ENCODE measurements around the gene SHISA7. TPM values are rescaled to one million over a fixed set of nuclear protein-coding genes. Genes with fewer than 3 reads are reported as not detected.

The SHISA7 gene
- total RNA-seq: 8.5 TPM

DNA sequence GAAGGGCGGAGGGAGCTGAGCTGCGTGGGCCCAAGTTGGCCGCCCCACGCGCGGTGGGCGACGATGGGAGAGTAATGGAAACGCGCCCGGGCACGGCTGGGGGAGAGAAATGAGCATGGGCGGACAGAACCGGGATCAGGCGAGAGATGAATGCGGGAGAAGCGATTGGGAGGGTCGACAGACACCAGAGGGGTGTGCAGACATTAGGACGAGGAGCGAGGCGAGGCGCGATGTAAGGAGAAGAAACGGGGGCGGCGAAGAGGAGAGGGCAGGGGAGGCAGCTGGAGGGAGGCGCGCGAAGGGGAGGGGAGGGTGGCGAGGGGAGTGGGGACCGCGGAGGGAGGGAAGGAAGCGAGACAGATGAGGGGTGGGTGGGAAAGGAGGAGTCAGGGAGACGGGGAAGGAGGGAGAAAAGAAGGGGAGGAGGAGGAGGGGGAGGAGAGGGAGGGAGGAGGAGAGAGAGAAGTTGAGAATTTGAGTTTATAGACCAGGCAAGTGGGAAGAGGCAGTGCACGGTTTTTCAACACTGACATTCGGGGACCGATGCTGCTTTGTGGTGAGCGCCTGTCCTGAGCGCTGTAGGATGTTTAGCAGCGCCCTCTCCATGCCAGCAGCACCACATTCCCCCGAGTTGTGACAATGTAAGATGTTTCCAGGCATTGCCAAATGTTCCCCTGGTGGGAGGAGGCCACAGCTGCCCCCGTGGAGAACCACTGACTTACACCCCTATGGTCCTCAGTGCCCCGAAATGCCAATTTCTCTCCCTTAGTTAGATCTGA lies at the start of gene SHISA7:
Gene SHISA7 (minus strand): TSS at position 256 of the 779 bp plus-strand sequence. CDS start 437 bp downstream, outside the sequence.

DNA sequence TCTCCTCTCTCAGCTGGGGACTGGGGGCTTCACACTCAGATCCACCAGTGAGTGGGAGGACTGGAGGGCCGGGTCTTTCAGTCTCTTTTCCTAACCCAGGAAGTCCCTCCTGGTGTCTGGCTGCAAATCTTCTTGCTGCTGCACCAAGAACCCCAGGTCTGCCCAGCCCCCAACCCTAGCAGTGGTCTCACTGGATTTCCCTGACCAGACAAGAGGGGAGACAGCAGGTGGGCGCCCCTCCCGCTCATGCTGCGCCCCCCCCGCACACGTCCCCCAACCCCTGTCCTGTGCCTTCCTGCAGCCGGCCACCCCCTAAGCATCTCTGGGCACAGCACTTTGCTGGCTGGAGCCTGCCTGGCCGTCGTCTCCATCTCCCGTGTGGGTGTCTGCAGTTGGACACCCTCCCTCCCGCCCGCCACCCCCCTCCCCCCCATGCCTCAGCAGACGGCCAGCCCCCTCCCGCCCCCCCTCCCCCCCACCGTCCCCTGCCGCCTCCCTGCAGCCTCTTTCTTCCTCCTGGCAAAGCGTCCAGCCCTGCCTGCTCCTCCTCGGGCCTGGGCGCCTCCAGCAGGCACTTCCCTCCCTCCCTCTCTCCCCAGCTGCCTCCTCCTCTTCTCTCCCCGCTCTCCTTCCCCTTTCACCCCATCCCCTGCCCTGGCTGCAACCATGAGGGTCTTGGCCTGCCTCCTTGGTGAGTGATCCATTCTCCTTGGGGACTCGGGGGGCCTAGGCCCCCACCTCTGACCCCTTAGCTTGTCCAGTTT lies 45.0 kb upstream of the SHISA7 start, which contains the start of gene SSC5D:
Gene SSC5D (plus strand): TSS at position 513 of the 764 bp plus-strand sequence. CDS start 154 bp downstream, at position 667.

DNA sequence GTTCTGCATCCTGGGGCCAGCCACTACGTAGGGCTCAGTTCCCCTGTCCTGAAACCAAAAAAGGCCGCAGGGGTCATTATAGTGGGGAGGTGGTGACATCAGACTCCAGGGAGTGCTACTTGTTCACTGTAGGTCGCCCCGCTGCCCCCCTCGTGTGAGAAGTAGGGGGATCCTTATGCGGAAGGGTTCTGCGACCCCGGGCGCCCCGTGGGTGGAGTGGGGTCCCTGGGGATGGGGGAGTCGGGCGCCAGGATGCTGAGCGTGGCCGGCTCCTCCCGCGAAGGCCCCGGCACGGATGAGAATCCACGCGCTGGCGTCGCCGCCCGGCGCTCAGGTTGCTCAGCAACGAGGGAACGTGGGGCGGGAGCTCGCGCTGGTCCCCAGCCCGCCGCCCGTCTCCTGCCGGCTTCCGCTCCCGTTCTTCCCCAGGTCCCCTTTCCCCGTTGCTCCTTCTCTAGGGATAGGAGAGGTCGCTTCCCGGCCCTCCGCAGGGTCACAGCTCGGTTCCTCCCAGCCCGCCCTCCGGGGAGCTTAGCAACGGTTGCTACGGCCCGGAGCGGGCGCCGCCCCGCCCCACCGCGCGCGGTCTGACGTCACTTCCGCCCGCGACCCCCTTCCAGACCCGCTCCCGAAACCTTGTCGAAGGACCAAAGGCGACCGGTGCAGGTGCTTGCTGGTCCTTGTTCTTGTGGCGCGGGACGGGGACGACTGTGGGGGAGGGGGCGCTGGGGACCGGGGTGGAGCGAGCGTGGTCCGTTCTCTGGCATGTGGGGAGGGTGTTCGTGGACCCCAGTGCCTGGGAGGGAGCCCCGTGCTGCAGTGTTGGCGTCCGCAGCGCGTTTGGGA lies 41.7 kb upstream of the SHISA7 start, which contains the start of gene NAT14:
Gene NAT14 (plus strand): TSS at position 596 of the 846 bp plus-strand sequence. CDS start 521 bp downstream, outside the sequence.

DNA sequence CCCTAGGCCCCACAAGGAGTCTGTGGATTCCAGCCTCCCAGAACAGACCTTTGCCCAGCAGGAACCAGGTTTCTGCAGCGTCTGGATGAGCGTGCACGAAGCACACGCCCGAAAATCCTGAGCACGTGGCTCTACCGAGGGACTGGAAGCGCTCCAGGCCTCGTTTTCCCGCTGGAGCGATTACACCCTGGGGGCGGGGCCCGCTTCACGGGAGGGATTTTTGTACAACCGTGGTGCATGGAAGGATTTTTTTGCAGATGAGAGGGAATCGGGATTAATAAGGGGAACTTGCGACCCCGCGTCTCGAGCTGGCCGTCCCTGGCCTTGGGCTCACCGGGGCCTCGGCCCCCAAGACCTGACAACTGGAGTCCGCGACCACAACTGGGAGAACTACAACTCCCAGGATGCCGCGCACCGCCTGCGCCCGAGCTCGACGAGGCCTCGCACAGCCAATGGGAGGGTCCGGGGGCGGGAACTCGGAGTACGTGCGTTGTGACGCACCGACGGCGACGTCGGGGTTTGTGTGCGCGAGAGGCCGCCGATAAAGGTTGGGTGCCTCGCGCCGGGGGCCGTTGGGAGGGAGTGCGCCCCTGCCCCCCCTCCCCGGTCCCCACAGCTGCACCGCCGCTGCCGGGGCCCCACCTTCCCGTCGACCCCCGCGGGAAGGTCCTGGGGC lies 33.1 kb upstream of the SHISA7 start, which contains the start of gene ZNF628:
Gene ZNF628 (plus strand): TSS at position 518 of the 676 bp plus-strand sequence. CDS start 3,294 bp downstream, outside the sequence.

DNA sequence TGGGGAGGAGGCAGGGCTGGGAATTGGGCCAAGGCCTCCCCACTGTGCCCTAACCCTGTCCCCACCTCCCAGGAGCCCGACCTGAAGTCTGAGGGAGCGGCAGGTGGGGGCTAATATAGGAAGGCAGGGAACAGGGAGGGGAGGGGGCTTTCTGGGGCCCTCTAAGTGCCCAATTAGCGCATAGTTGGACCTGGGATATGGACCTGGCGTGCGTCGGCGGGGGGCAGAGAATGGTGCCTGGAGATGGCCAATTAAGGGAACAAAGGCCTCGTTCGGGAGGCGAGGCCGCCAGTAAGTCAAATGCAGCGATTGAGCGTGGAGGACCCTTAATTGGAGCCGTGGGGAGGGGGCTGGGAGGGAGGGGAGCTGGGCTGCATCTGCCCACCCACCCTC lies 21.6 kb upstream of the SHISA7 start, which contains the start of gene C19orf85:
Gene C19orf85 (minus strand): TSS at position 90 of the 393 bp plus-strand sequence. CDS start 197 bp downstream, outside the sequence.

DNA sequence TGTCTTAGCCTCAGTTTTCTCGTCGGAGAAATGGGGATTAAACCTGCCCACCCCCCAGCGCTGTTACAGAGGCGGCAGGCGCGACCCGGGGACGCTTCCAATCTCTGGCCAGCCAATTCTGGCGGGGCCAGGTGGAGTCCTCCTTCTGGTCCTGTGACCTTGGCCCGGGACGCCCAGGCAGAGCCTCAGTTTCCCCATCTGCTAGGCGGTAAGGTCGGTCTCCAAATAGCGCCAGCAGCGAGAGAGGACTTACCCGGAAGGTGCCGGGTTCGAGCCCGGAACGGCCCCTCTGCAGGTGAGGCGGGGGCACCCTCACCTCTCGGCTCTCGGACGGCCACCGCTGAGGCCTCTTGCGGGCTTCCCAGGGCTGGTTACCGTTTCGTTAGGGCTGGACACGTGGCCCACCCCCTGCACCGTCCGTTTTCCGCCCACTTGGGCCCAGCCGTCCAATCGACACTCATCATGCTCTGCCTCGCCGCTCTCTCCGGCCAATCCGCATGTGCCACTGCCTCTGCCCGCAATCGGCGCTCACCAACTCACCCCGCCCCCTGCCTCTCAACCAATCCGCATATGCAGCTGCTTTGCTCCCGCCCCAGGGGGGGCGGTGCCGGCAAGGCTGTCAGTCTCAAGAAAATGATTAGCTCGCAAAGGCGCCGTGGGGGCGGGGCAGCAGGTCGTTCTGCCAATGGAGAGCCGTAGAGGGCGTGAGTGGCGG lies 18.3 kb upstream of the SHISA7 start, which contains the start of gene ISOC2:
Gene ISOC2 (minus strand): TSS at position 384 of the 715 bp plus-strand sequence. CDS start 5,156 bp downstream, outside the sequence.

DNA sequence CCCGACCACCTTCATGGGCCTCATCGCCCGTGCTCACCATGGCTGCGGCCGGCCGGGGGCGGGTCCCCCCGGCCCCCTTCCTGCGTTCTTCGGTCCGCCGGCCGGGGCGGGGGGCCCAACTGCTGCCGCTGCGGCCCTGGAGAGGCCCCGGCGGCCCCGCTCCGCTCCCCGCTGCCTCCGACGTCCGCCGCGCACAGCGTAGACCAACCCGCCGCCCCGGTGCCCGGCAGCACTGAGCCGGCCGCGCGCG lies 35.6 kb downstream of the SHISA7 start, which contains the start of gene UBE2S:
Gene UBE2S (minus strand): TSS at position 239 of the 250 bp plus-strand sequence. CDS start 199 bp downstream, at position 40.

DNA sequence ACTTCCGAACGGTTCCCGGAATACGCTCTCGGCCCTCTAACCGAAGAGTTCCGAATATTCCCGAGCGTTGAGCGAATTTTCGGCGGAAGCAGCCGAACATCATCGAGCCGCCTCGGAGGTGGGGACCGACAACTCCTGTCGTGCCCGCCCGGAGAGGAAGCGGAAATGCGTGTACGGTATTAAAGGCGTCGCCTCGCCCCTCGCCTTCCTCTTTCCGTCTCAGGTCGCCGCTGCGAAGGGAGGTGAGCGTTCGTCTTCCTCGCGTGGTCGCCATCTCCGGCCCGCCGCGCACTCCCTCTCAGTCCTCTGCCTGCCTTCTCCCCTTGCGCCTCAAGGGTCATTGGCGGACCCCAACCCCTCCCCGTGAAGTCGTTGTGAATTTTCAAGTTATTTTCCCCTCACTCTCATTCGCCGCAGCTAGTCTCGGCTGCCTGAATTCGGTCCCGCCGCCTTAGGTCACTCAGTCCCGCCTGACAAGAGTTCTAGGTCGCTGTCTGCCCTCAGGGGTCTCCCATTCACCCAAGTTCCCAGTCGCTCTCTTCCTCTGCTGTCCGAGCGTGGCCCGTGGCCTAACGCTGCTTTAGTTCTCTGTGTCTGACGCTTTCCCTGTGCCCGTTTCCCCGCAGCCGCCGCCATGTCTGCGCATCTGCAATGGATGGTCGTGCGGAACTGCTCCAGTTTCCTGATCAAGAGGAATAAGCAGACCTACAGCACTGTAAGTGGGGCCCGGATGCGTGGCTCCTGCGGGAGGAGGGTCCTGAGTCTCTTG lies 57.2 kb downstream of the SHISA7 start, which contains the start of gene RPL28:
Gene RPL28 (plus strand): TSS at position 209 of the 769 bp plus-strand sequence. CDS start 426 bp downstream, at position 635.

DNA sequence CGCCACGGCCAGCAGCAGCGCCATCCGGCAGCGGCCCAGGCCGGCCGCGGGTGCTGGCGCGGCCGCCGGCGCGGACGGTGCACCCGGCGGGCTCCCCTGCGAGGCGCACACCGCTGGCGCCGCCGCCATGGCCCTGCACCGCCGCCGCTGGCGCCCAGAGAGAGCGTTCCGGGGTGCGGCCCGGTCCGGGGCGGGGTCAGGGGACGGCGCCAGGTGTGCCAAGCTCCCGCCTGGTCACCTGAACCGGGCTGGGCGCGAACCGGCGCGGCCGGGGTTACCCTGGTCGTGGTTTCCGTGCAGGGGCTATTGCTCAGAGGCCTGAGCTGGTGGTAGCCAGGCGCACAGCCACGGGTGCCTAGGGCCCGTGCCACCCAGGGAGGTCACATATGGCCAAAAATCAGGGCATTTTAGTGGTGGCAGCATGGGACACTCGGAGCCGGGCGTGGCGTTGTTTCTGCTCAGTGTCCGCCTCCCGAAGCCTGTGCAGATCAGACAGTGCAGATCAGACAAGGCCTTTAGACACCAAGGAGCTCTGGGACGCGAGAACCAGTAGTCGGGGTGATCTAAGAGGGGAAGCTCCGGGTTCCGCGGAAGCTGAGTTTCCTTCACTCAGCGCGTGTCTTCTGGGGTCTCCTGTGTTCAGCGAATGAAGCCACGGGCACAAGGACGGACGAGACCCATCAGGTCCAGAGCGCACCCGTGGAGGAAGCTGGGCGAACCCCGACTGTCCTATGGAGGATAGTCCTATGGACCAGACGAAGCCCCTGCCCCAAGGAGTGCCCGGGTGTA lies 58.8 kb downstream of the SHISA7 start, which contains the start of gene TMEM238:
Gene TMEM238 (minus strand): TSS at position 162 of the 789 bp plus-strand sequence. CDS start 33 bp downstream, at position 129.

Other genes with a start within 250 kb of the SHISA7 start
- not detected for gene PTPRH, start 233.8 kb downstream of the SHISA7 start, total RNA-seq
- gene TMEM86B, start 214.5 kb downstream of the SHISA7 start, total RNA-seq: 4.4 TPM
- 25.0 TPM for gene PPP6R1, start 184.3 kb downstream of the SHISA7 start, total RNA-seq
- gene HSPBP1, start 163.2 kb downstream of the SHISA7 start, total RNA-seq: 20.3 TPM
- gene BRSK1, start 159.3 kb downstream of the SHISA7 start, total RNA-seq: 82.9 TPM
- gene TMEM150B, start 118.0 kb downstream of the SHISA7 start, total RNA-seq: not detected
- 15.0 TPM for gene KMT5C, start 103.4 kb downstream of the SHISA7 start, total RNA-seq
- not detected for gene COX6B2, start 88.6 kb downstream of the SHISA7 start, total RNA-seq
- not detected for gene GARIN5B, start 80.0 kb downstream of the SHISA7 start, total RNA-seq
- gene IL11, start 72.8 kb downstream of the SHISA7 start, total RNA-seq: not detected
- not detected for gene TMEM190, start 66.5 kb downstream of the SHISA7 start, total RNA-seq
- gene TMEM238, start 59.0 kb downstream of the SHISA7 start, total RNA-seq: not detected
- 157 TPM for gene RPL28, start 57.4 kb downstream of the SHISA7 start, total RNA-seq
- gene UBE2S, start 35.5 kb downstream of the SHISA7 start, total RNA-seq: 22.8 TPM
- 13.1 TPM for gene ISOC2, start 18.3 kb upstream of the SHISA7 start, total RNA-seq
- gene C19orf85, start 21.5 kb upstream of the SHISA7 start, total RNA-seq: not detected
- 1.6 TPM for gene ZNF628, start 33.3 kb upstream of the SHISA7 start, total RNA-seq
- gene NAT14, start 41.9 kb upstream of the SHISA7 start, total RNA-seq: 12.5 TPM
- 0.63 TPM for gene SSC5D, start 45.1 kb upstream of the SHISA7 start, total RNA-seq
- not detected for gene SBK2, start 93.8 kb upstream of the SHISA7 start, total RNA-seq
- gene SBK3, start 102.2 kb upstream of the SHISA7 start, total RNA-seq: not detected
- gene ZNF579, start 137.5 kb upstream of the SHISA7 start, total RNA-seq: 2.8 TPM
- gene FIZ1, start 156.2 kb upstream of the SHISA7 start, total RNA-seq: 3.8 TPM
- 4.7 TPM for gene ZNF524, start 157.0 kb upstream of the SHISA7 start, total RNA-seq
- 3.1 TPM for gene ZNF865, start 162.3 kb upstream of the SHISA7 start, total RNA-seq
- gene ZNF784, start 181.3 kb upstream of the SHISA7 start, total RNA-seq: 4.7 TPM
- gene ZNF580, start 197.7 kb upstream of the SHISA7 start, total RNA-seq: 7.2 TPM
- gene ZNF581, start 200.3 kb upstream of the SHISA7 start, total RNA-seq: 10.3 TPM
- 9.7 TPM for gene CCDC106, start 204.9 kb upstream of the SHISA7 start, total RNA-seq
- gene U2AF2, start 211.7 kb upstream of the SHISA7 start, total RNA-seq: 76.7 TPM
- gene EPN1, start 231.9 kb upstream of the SHISA7 start, total RNA-seq: 33.8 TPM

All from parietal lobe (tissue), 1 donor.